ENCODE data around the gene ADGRL4.

The ADGRL4 gene
- long read RNA-seq = 0 reads

- no peak within 1 kb of the TSS for H3K4me3 ChIP-seq (replicated peaks; ENCODE audit: insufficient read depth, low read length)
- no peak within 1 kb of the TSS for H3K27ac ChIP-seq (replicated peaks)
- H3K27me3 ChIP-seq (ENCODE audit: insufficient read depth, poor library complexity, severe bottlenecking) = no peaks in the 10 kb centered on the region
- no peak for DNase-seq (ENCODE audit: low read depth in 1 of 2, low spot score in 1 of 2)
- TF ChIP-seq POLR2AphosphoS5 (IDR thresholded peaks at IDR 0.05; ENCODE audit: low read depth) (no peak), GABPA (IDR thresholded peaks at IDR 0.05; ENCODE audit: low read depth) (no peak), CTCF (IDR thresholded peaks at IDR 0.05; ENCODE audit: insufficient read depth, low read length) (no peak), SPI1 (IDR thresholded peaks at IDR 0.05; ENCODE audit: borderline replicate concordance, low read depth) (no peak), REST (IDR thresholded peaks at IDR 0.05; ENCODE audit: insufficient replicate concordance, low read depth) (no peak)
Observed at GRCh38 chr1:79006564-79006963, at the start of gene ADGRL4. Gene ADGRL4 (minus strand): TSS chr1:79006730. CDS start chr1:79006654, 76 bp downstream.

- TF ChIP-seq CTCF (IDR thresholded peaks at IDR 0.05; ENCODE audit: insufficient read depth, low read length) = no peak
- no peak for TF ChIP-seq POLR2AphosphoS5 (IDR thresholded peaks at IDR 0.05; ENCODE audit: low read depth)
- no peak for TF ChIP-seq REST (IDR thresholded peaks at IDR 0.05; ENCODE audit: insufficient replicate concordance, low read depth)
- TF ChIP-seq GABPA (IDR thresholded peaks at IDR 0.05; ENCODE audit: low read depth) = no peak
- TF ChIP-seq SPI1 (IDR thresholded peaks at IDR 0.05; ENCODE audit: borderline replicate concordance, low read depth) = no peak
- Histone ChIP-seq H3K27ac (replicated peaks) (no peak overlapping the region), H3K4me3 (replicated peaks; ENCODE audit: insufficient read depth, low read length) (no peak overlapping the region), H3K27me3 (ENCODE audit: insufficient read depth, poor library complexity, severe bottlenecking) (no peaks in the 10 kb centered on the region)
- no peak for DNase-seq (ENCODE audit: low read depth in 1 of 2, low spot score in 1 of 2)
Observed at GRCh38 chr1:79055856-79056255, 49.3 kb upstream of the ADGRL4 start.

- peak overlapping the region; percentile 35 for H3K4me3 ChIP-seq (replicated peaks; ENCODE audit: insufficient read depth, low read length)
- TF ChIP-seq REST (IDR thresholded peaks at IDR 0.05; ENCODE audit: insufficient replicate concordance, low read depth) (no peak), POLR2AphosphoS5 (IDR thresholded peaks at IDR 0.05; ENCODE audit: low read depth) (no peak), GABPA (IDR thresholded peaks at IDR 0.05; ENCODE audit: low read depth) (no peak)
- H3K27ac ChIP-seq (replicated peaks) = no peak overlapping the region
- no peaks in the 10 kb centered on the region for H3K27me3 ChIP-seq (ENCODE audit: insufficient read depth, poor library complexity, severe bottlenecking)
- no peak for DNase-seq (ENCODE audit: low read depth in 1 of 2, low spot score in 1 of 2)
Observed at GRCh38 chr1:79052829-79053449, 46.4 kb upstream of the ADGRL4 start.
